ENCODE results near the gene SETD3.
"Not testable (repeated sequence)": the region's sequence is repeated elsewhere in the genome, so short reads cannot be mapped to it uniquely, and the experiment has no call there.

Gene SETD3

DNA sequence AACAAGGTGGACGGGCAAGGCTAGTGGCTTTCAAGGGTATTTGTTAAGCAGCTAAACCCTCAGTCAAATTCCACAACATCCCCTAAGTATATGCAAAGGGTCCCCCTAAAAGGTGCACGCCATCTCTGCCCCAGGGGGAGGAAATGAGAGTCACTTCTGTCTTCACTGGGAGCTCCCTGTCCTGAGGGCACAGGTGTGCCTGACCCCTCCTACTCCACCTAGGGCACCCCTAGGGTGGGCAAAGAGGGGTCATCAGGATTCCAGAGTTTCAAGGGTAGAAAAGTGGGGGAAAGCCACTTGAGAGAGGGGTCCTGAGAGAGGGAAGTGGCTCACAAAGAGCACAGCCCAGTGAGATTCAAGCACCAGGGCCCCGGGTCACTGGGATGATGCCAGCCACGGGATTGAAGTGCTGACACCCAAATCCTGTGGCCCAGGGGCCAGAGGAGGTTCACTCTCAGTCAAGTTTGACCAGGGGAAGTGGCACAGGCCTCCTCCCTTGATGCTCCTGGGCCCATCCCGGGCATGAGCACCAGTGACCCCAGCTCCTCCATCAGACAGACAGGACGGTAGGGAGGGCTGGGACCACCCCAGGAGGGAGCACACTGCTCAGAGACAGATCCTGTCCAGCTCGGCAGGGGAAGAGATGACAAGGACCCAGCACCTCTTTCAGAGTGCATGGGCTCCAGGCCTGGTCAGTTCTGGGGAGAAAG, 126.3 kb downstream of the SETD3 start:
- DNase-seq = no peak

DNA sequence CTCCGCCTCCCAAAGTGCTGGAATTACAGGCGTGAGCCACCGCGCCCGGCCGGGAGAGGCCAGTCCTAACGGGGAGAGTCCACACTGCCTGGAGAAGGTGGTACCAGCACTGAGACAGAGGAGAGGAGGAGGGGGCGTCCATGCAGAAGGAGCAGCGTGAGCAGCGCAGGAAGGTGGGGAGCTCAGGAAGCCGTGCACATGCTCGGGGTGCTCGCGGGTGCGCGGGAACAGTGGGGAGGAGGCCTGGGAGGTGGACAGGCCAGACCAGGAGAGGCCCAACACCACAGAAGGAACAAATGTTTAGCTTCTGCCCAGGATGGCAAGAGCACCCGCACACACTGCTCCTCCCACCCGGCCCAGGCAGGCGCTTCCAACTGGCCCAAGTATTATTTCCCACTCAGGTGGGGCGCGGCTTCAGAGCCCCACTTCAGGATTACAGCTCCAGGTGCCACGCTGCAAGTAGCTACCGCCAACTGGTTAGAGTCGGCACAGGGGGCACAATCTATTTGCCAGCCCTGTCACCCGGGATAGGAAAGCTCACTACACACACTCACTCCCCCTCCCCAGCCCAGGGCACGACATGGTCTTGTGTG, 127.9 kb downstream of the SETD3 start:
- no peak for DNase-seq

- no peak for DNase-seq
Observed at GRCh38 chr14:99351166-99352007, 129.3 kb downstream of the SETD3 start.

DNA sequence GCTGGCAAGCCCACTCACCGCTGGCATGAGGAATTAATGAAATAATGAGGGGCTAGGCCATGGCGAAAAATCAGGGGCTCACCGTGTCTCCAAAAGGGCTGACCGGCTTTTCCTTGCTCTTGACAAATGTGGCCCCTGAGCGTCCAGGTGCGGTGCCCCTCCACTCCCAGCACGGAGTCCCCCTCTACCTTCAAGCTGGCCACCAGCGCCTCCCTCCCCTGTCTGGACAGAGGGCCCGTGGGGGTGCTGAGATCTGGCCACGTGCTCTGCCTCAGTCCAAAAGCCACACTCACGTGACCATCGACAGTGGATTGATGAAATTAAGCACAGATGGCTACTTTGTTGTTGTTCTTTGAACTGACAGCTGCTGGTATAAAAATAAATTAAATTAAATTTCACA, 129.9 kb downstream of the SETD3 start:
- DNase-seq = no peak

DNA sequence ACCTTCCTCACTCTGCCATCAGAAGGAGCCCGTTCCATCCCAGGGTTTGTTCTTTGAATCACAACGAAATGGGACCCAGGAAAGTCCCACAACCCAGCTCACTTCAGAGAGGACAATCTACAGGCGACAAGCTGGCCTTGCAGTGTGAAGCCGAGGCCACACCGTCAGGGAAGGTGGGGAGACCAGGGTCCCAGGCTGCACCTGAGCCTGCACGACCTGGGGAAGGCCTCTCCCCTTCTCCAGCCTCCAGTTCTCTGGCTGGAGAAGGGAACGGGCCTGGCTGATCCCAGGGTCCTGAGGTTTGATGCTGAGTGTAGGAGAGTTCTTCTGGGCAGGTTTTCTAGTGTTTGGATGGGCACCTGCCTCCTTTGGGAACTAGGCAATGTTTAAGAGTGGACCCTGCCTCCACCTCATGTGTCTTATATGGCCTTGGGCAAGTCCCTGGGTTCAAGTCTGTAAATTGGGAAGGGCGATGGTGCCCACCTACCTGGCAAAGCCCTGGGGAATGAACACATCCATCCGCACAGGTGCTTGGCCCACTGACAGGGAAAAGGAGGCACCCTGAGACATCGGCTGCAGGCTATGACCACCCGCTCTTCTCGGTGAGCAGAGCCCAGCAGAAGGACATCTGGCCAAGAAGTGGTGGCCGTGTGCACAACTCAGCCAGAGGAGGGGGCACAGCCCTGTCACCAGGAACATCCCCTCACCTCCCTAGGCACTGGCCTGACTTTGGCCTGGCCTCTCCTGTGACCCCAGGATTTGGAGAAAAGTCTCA, 130.8 kb downstream of the SETD3 start:
- DNase-seq = no peak

DNA sequence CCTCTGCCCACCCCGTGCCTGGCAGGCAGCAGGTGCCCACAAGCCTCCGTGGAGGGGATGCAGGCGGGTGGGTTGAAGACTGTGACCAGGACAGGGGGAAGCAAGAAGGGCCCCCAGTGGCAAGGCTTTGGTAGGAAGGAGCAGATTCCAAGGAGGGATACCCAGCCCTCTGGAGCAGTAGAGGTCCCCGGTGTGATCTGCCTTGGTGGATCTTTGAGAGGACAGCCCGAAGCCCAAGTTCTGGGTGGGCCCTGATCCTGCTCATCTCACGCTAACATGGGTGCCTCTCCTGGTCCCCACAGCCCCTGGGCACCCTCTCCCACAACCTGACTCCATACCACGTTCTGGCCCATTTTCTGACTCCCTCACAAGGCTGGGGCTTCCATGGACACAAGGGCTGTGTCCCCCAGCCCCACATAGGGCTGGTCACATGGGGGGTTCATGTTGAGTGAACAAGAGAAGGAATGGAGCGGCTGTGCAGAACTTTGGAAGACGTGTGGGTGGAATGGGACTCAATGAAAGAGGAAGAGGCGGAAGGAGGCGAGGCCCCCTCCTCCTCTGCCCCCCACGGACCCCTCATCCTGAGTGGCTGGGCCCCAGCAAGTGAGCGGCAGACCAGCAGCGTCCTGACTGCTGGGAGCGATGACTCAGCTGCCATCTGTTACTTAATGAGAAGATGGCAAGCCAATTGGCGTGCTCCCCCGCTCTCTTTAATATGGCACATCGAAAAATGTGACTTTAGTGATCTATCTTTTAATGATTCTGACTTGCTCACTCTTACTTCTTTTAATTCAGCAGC, 131.6 kb downstream of the SETD3 start:
- no peak for DNase-seq

DNA sequence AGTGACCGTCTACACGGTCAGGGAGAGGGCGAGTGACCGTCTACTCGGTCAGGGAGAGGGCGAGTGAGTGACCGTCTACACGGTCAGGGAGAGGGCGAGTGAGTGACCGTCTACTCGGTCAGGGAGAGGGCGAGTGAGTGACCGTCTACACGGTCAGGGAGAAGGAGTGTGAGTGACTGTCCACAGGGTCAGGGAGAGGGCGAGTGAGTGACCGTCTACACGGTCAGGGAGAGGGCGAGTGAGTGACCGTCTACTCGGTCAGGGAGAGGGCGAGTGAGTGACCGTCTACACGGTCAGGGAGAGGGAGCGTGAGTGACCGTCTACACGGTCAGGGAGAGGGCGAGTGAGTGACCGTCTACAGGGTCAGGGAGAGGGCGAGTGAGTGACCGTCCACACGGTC, 132.4 kb downstream of the SETD3 start:
- DNase-seq = not testable (repeated sequence)
